ENCODE measurements around the gene CEACAM18. TPM values are rescaled to one million over a fixed set of nuclear protein-coding genes. Genes with fewer than 3 reads are reported as not detected.

The CEACAM18 gene
- total and polyA plus RNA-seq, 2 of the 4 experiments (the other 2 are of a cell fraction): not detected

DNA sequence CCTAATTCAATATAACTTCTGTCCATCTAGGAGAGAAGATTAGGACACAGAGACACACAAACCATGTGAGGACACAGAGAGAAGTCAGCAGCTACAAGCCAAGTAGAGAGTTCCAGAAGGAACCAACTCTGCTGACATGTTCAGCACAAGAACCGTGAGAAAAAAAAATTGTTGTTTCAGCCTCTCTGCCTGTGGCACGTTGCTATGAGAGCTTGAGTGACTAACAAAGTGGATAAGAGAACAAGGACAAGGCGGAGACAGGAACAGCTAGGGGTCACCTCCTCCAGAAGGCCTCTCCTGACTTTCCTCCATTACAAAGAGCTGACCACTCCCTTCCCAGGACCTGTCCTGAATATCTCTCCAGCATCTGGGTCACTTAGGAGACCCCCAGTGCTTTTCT is 28.9 kb downstream of the CEACAM18 start:
- no peak overlapping the region for H3K23ac ChIP-seq (ENCODE audit: low read depth, low read length)
- H2AK9ac ChIP-seq (replicated peaks; ENCODE audit: low read depth, low read length, poor library complexity): no peak overlapping the region
- no peak overlapping the region for H3K4me3 ChIP-seq (ENCODE audit: insufficient read depth, low read depth, low read length)
- no peaks in the 10 kb centered on the region for H3K27me3 ChIP-seq (ENCODE audit: control insufficient read depth, insufficient read depth, low read length)
- no peak overlapping the region for H3K4ac ChIP-seq (ENCODE audit: low read depth, low read length)
- H3K18ac ChIP-seq (ENCODE audit: low read depth, low read length): no peak overlapping the region
- POLR2A ChIA-PET (ENCODE audit: unreplicated experiment): no interaction called here
- in situ Hi-C loops (cut with MboI; ENCODE audit: low sequenced_read_pairs) (no loop called here), intact Hi-C loops (cut with micrococcal nuclease) (no loop called here), dilution Hi-C loops (cut with HindIII; ENCODE audit: low sequenced_read_pairs, unreplicated experiment) (no loop called here)
- no peaks in the 10 kb centered on the region for H3K79me1 ChIP-seq (ENCODE audit: low read depth in 1 of 2, low read length in 2 of 2)
- H2BK120ac ChIP-seq (ENCODE audit: low read depth, low read length): no peak overlapping the region
- H3K4me2 ChIP-seq (ENCODE audit: low read depth, low read length): no peak overlapping the region
- H2BK15ac ChIP-seq (ENCODE audit: low read depth, low read length): no peak overlapping the region
- TF ChIP-seq MAZ (IDR thresholded peaks at IDR 0.05; ENCODE audit: borderline replicate concordance, low read depth, low read length) (no peak), RAD21 (IDR thresholded peaks at IDR 0.05; ENCODE audit: low read length) (no peak), RCOR1 (IDR thresholded peaks at IDR 0.05; ENCODE audit: insufficient replicate concordance, low read length) (no peak), BHLHE40 (IDR thresholded peaks at IDR 0.05; ENCODE audit: low read depth, low read length) (no peak), NFE2L2 (IDR thresholded peaks at IDR 0.05; ENCODE audit: low read depth, low read length) (no peak), SMC3 (IDR thresholded peaks at IDR 0.05; ENCODE audit: low read depth, low read length) (no peak), CHD1 (IDR thresholded peaks at IDR 0.05; ENCODE audit: low read depth, low read length) (no peak)
- TF ChIP-seq, protein P1, sequence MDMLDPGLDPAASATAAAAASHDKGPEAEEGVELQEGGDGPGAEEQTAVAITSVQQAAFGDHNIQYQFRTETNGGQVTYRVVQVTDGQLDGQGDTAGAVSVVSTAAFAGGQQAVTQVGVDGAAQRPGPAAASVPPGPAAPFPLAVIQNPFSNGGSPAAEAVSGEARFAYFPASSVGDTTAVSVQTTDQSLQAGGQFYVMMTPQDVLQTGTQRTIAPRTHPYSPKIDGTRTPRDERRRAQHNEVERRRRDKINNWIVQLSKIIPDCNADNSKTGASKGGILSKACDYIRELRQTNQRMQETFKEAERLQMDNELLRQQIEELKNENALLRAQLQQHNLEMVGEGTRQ (IDR thresholded peaks at IDR 0.05; ENCODE audit: low read depth, low read length): no peak
- TF ChIP-seq, protein P2, sequence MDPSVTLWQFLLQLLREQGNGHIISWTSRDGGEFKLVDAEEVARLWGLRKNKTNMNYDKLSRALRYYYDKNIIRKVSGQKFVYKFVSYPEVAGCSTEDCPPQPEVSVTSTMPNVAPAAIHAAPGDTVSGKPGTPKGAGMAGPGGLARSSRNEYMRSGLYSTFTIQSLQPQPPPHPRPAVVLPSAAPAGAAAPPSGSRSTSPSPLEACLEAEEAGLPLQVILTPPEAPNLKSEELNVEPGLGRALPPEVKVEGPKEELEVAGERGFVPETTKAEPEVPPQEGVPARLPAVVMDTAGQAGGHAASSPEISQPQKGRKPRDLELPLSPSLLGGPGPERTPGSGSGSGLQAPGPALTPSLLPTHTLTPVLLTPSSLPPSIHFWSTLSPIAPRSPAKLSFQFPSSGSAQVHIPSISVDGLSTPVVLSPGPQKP (IDR thresholded peaks at IDR 0.05; ENCODE audit: borderline replicate concordance, low read depth, low read length): no peak
- no peaks in the 10 kb centered on the region; the same call in 1 of the 2 replicates for H3K9me3 ChIP-seq (ENCODE audit: control insufficient read depth, insufficient read depth, low read length)
- BruUV-seq (replicated peaks): no TSS peak
- no peak for ATAC-seq (ENCODE audit: low read depth)
- H3K9ac ChIP-seq (ENCODE audit: low read depth, low read length): no peak overlapping the region
- H4K20me1 ChIP-seq (ENCODE audit: insufficient read depth, low read length): no peaks in the 10 kb centered on the region
- CTCF ChIA-PET: interaction anchor here (0.9 to 2.1 kb wide), 2 partner anchors 8 to 150 kb away, joined by 6 to 8 read pairs; no protein-coding TSS in a partner anchor
- H4K5ac ChIP-seq (ENCODE audit: low read depth, low read length): no peak overlapping the region
- H3K14ac ChIP-seq (replicated peaks; ENCODE audit: low read depth, low read length): no peak overlapping the region
- no peaks in the 10 kb centered on the region for H3K4me1 ChIP-seq (ENCODE audit: control insufficient read depth, insufficient read depth, low read length)
- no peak overlapping the region for H2AFZ ChIP-seq (replicated peaks; ENCODE audit: low read length, poor library complexity)
- no peak overlapping the region for H4K91ac ChIP-seq (ENCODE audit: insufficient read depth, low read depth, low read length)
- H2BK20ac ChIP-seq (ENCODE audit: low read depth, low read length): no peak overlapping the region
- WGBS, 2 experiments (ENCODE audit: extremely low coverage in 2 of 2, insufficient read length in 1 of 2): no CpG with 5 or more reads among the region's 3 CpGs
- no peak overlapping the region for H3K27ac ChIP-seq (ENCODE audit: insufficient read depth, low read length)
- H2AK5ac ChIP-seq (ENCODE audit: low read depth, low read length): no peak overlapping the region
- no peak overlapping the region for H4K8ac ChIP-seq (ENCODE audit: low read depth in 2 of 2, low read length in 2 of 2)
- no peak overlapping the region for H3K56ac ChIP-seq (ENCODE audit: extremely low read depth, insufficient read depth, low read length)
- DNase-seq: no peak
- H3K9me1 ChIP-seq (ENCODE audit: insufficient read depth, low read length): no peaks in the 10 kb centered on the region
- no peak overlapping the region for H2BK5ac ChIP-seq (ENCODE audit: low read depth, low read length, poor library complexity, severe bottlenecking)
- no peaks in the 10 kb centered on the region for H3K36me3 ChIP-seq (ENCODE audit: control insufficient read depth, insufficient read depth, low read length)

Data from IMR-90 (cell line).